Subcutaneous abdominal adipose tissue (tissue), 5 donors: ENCODE measurements around the gene MED26.
A peak's percentile ranks its signal among the peaks of the same experiment; 100 is the strongest.
"Not testable (repeated sequence)": the region's sequence is repeated elsewhere in the genome, so short reads cannot be mapped to it uniquely, and the experiment has no call there.

Experiments
- H3K27ac ChIP-seq: one replicate; pipeline ENCODE4 v1.7.0; 2013; ENCODE audit warnings: low read depth, mild to moderate bottlenecking, inconsistent platforms, low read length, moderate library complexity
- H3K27me3 ChIP-seq, 5 donors: one replicate each; pipeline ENCODE4 v1.7.0; 2013; ENCODE audit warnings: low read length in 5 of 5, inconsistent platforms in 1 of 5; ENCODE audit not compliant: control insufficient read depth in 5 of 5, insufficient read depth in 4 of 5
- H3K36me3 ChIP-seq, 5 donors: one replicate each; pipeline ENCODE4 v1.7.0; 2013; ENCODE audit warnings: low read length in 5 of 5; ENCODE audit not compliant: control insufficient read depth in 5 of 5, insufficient read depth in 5 of 5
- H3K4me1 ChIP-seq, 5 donors: one replicate each; pipeline ENCODE4 v1.7.0; 2013; ENCODE audit warnings: low read length in 5 of 5, mild to moderate bottlenecking in 3 of 5, moderate library complexity in 1 of 5; ENCODE audit not compliant: control insufficient read depth in 5 of 5, insufficient read depth in 5 of 5
- H3K4me3 ChIP-seq, 5 donors: one replicate each; pipeline ENCODE4 v1.7.0; 2013; ENCODE audit warnings: low read length in 5 of 5, low read depth in 1 of 5
- H3K9ac ChIP-seq, 5 donors: one replicate each; pipeline ENCODE4 v1.7.0; 2013; ENCODE audit warnings: low read length in 5 of 5, mild to moderate bottlenecking in 4 of 5, moderate library complexity in 3 of 5
- H3K9me3 ChIP-seq, 5 donors: one replicate each; pipeline ENCODE4 v1.7.0; 2013; ENCODE audit warnings: low read length in 5 of 5; ENCODE audit not compliant: control insufficient read depth in 5 of 5
- donor health status: healthy.
- donor health status: healthy.
- donor health status: healthy.
- donor health status: healthy.
- donor health status: healthy.

MED26 gene

DNA sequence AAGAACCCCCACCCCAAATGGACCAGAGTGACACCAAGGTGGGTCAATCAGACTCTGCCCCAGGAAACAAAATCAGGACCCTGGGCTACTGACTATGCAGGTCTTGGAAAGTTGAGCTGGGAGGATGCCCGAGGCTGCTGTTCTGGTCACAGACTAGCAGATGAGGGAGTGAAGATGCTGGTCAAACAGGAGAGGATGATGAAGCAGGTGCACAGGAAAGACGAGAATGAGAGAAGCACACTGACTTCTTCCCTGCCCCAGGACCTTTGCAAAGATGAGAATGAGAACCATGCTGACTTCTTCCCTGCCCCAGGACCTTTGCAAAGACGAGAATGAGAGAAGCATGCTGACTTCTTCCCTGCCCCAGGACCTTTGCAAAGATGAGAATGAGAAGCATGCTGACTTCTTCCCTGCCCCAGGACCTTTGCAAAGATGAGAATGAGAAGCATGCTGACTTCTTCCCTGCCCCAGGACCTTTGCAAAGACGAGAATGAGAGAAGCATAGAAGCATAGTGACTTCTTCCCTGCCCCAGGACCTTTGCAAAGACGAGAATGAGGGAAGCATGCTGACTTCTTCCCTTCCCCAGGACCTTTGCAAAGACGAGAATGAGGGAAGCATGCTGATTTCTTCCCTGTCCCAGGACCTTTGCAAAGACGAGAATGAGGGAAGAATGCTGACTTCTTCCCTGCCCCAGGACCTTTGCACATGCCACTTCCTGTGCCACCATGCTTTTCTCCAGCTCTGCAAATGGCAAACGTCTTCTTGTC lies 23.6 kb upstream of the MED26 start:
- not testable (repeated sequence) for H3K9ac ChIP-seq, H3K27ac ChIP-seq
- peaks cover 7 to 69% (median 58%) of the 10 kb centered on the region in 5 donors for H3K36me3 ChIP-seq

DNA sequence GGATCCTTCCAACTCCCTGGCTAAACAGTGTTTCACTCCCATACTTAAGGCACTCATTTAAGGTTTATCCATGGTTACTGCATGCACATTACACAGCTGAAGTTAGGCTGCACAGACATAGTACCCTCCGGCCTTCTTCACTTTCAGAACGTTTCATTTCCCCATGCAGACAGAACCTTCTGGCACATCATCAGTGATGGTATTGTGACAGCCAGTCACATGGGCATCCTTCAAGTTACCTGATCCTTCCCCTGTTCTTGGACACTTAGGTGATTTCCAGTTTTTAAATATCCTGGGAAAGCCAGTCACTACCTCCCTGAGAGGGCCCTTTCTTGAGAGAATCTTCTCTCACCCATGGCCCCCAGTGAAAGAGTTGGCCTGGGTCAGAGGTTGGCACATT lies 22.8 kb upstream of the MED26 start:
- Histone ChIP-seq H3K4me3 (no peak overlapping the region), H3K27me3 (no peaks in the 10 kb centered on the region), H3K9me3 (no peaks in the 10 kb centered on the region), H3K27ac (no peak overlapping the region), H3K9ac (no peak overlapping the region), H3K4me1 (peaks cover 1 to 44% (median 27%) of the 10 kb centered on the region in 5 donors), H3K36me3 (peaks cover 11 to 68% (median 60%) of the 10 kb centered on the region in 5 donors)

More for the DNA sequence above, 23.6 kb upstream of the MED26 start:
- H3K27me3 ChIP-seq, H3K9me3 ChIP-seq, H3K4me3 ChIP-seq: not testable (repeated sequence)
- peaks cover 1 to 39% (median 21%) of the 10 kb centered on the region in 5 donors for H3K4me1 ChIP-seq

DNA sequence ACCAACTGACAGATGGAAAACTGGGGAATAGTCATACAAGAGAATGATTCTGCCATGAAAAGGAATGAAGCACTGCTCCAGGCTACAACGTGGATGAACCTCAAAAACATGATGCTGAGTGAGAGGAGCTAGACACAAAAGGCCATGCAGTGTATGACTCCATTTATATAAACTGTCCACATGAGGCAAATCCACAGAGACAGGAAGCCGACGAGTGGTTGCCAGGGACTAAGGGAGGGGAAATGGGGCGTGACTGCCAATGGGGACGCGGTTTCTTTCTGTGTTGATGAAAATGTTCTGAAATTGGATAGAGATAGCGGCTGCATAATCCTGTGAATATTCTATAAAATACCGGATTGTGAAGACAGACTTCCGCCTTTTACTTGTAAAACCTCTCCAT lies 21.7 kb upstream of the MED26 start:
- Histone ChIP-seq H3K27ac (peak overlapping the region; percentile 46), H3K36me3 (peaks cover 7 to 69% (median 59%) of the 10 kb centered on the region in 5 donors), H3K4me3 (peak overlapping the region in 2 of 5 donors; percentile 17 to 19), H3K9ac (no peak overlapping the region), H3K9me3 (no peaks in the 10 kb centered on the region), H3K4me1 (peaks cover 1 to 44% (median 27%) of the 10 kb centered on the region in 5 donors), H3K27me3 (no peaks in the 10 kb centered on the region)

DNA sequence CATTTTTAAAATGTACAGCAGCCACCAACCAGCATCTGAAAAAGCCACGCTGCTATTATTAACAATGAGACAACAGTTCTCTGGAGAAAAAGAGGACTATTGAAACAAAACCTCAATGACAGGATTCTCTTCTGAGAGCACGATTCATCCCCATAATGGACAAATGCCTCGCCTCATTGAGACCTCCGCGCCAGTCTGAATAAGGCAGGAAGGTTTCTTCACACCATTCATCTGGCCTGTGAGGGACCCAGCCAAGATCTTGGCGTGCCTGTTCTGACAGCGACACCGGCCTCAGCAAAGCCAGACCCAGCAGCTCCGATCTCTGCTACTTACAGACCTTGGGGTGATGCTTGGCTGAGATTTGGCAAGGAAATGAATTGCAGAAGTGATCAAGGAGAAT lies 17.1 kb upstream of the MED26 start:
- Histone ChIP-seq H3K4me1 (peaks cover 1 to 32% (median 19%) of the 10 kb centered on the region in 5 donors), H3K27me3 (no peaks in the 10 kb centered on the region), H3K36me3 (peaks cover 6 to 71% (median 52%) of the 10 kb centered on the region in 5 donors)

DNA sequence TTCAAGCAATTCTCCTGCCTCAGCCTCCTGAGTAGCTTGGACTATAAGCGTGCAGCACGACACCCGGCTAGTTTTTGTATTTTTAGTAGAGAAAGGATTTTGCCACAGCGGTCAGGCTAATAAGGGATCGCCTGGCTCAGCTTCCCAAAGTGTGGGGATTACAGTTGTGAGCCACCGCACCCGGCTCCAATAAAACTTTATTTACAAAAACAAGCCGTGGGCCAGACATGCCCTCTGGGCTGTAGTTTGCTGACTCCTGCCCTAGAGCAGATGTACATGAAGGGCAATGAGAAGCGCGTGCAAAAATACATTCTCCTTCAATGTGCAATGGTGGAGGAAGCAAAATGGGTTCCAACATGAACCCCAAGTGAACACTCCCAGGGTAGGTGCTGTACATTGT lies 13.7 kb upstream of the MED26 start:
- Histone ChIP-seq H3K27ac (no peak overlapping the region), H3K4me1 (peaks cover 0 to 9% (median 7%) of the 10 kb centered on the region in 5 donors), H3K36me3 (peaks cover 6 to 87% (median 59%) of the 10 kb centered on the region in 5 donors), H3K4me3 (no peak overlapping the region), H3K9me3 (no peaks in the 10 kb centered on the region), H3K27me3 (no peaks in the 10 kb centered on the region), H3K9ac (no peak overlapping the region)

More for the DNA sequence above, 17.1 kb upstream of the MED26 start:
- H3K4me3 ChIP-seq = no peak overlapping the region
- H3K9ac ChIP-seq = no peak overlapping the region
- no peak overlapping the region for H3K27ac ChIP-seq
- H3K9me3 ChIP-seq = no peaks in the 10 kb centered on the region

DNA sequence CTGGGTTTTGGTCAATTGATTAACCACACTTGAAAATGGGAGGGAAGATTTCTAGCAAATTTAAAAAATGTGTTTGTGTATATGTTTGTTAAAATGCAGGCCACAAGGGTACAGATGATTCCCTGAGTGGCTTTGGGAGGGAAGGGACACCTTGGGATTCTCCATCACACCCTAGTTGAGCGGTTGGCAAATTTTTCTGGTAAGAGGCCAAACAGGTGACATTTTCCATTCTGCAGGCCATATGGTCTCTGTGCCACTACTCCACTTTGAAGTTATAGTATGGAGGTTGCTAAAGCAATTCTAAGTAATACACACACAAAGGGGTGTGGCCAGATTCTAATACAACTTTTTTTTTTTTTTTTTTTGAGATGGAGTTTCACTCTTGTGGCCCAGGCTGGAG lies 12.9 kb upstream of the MED26 start:
- no peaks in the 10 kb centered on the region for H3K27me3 ChIP-seq
- H3K9me3 ChIP-seq = no peaks in the 10 kb centered on the region
- H3K36me3 ChIP-seq = peaks cover 2 to 84% (median 56%) of the 10 kb centered on the region in 5 donors

DNA sequence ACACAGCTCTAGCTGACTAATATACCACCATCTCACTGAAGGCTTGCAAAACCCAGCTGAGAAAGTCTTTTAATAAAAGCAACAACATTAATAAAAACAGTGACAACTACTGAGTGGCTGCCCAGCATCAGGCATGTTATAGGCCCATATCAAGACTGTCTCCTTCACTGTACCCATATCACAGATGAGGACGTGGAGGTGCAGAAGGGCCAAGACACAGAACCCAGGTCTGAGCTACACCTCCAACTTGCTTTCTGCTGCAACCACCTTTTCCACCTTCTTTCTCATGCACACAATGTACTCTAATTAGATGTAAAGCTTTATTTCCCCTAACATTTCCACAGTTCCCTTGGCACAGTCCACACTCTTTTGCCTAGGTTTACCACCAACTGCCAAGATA lies 10.7 kb upstream of the MED26 start:
- peaks cover 2 to 75% (median 41%) of the 10 kb centered on the region in 5 donors for H3K36me3 ChIP-seq
- no peak overlapping the region for H3K27ac ChIP-seq
- H3K4me3 ChIP-seq = no peak overlapping the region
- no peaks in the 10 kb centered on the region for H3K27me3 ChIP-seq
- no peaks in the 10 kb centered on the region for H3K9me3 ChIP-seq
- H3K9ac ChIP-seq = no peak overlapping the region
- peaks cover 0 to 3% (median 0%) of the 10 kb centered on the region in 5 donors for H3K4me1 ChIP-seq

More for the DNA sequence above, 12.9 kb upstream of the MED26 start:
- Histone ChIP-seq H3K9ac (no peak overlapping the region), H3K4me3 (no peak overlapping the region), H3K27ac (no peak overlapping the region), H3K4me1 (peaks cover 0 to 3% (median 0%) of the 10 kb centered on the region in 5 donors)

DNA sequence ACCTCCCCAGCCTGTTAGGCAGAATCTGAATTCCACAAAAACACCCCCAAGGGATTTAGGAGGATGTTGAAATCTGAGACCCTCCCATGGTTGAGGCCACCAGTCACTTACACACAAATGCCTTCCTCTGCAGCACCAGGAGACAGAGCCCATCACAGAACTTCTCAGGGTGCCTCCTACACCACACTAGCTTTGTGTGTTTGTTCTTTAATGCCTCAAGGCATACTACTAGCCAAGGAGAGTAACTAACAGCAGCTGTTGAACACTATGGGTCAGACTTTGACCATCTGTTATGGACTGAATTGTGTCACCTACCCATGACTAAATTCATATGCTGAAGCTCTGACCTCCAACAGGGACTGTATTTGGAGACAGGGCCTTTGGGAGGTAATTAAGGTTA lies 9.5 kb upstream of the MED26 start:
- Histone ChIP-seq H3K4me1 (peaks cover 0 to 3% (median 0%) of the 10 kb centered on the region in 5 donors), H3K4me3 (no peak overlapping the region), H3K9me3 (no peaks in the 10 kb centered on the region), H3K27ac (no peak overlapping the region), H3K27me3 (no peaks in the 10 kb centered on the region), H3K36me3 (peaks cover 0 to 72% (median 39%) of the 10 kb centered on the region in 5 donors), H3K9ac (peak overlapping the region in 2 of 5 donors; percentile 0 to 3)

DNA sequence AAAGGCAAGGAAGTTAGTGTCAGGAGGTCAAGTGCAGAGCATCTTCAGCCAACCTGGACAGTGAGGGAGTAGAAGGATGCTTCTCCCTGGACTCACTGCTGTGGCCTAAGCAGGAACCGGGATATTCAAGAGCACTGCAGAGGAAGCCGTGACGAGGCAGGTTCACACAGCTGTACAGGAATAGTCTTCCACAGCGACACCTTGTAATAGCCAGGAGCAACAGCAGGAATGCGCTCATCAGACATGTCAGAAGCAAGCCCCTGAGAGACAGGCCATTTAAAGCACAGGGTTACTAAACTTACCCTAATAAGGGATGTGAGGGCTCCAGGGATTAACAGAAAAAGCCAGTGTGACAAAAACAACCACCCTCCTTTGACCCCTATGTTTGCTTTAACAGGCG lies 3.5 kb upstream of the MED26 start:
- H3K27ac ChIP-seq = no peak overlapping the region
- H3K4me1 ChIP-seq = peaks cover 4 to 26% (median 20%) of the 10 kb centered on the region in 5 donors
- H3K9me3 ChIP-seq = no peaks in the 10 kb centered on the region
- H3K27me3 ChIP-seq = no peaks in the 10 kb centered on the region
- no peak overlapping the region for H3K9ac ChIP-seq
- no peak overlapping the region for H3K4me3 ChIP-seq
- H3K36me3 ChIP-seq = peaks cover 0 to 33% (median 23%) of the 10 kb centered on the region in 5 donors

DNA sequence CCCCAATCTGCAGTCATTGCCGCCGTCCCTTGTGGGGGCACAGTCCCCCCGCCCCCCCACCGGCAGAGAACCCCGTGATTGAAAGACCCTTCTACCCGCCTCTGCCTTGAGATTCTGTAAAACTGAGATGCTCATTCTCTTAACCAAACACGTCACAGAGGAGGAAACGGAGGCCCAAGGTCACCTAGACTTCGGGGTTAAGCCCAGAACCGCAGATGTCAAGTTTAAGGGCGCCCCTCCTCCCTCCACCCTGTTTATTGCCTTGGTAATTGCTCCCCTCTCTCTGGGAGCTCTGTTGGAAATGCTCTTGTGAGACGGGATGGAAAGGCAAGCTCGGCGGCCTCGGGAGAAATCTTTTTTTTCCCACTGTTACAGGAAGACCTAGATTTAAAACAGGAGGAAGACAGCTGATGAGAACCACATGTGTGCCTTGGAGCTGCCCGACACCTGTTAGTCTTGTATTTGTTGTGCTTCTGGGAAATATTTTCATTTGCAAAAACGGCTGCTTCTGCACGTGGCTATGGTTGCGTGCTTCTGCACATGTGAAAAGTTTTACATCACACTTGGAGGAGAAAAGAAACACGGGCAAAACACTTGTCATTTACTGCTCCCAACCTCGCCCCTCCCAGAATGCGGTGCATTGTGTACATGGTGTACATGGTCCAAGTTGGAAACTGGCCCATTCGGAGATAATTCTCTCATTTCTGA lies 1.1 kb upstream of the MED26 start:
- Histone ChIP-seq H3K27ac (peak overlapping the region; percentile 85), H3K4me1 (peaks cover 13 to 44% (median 35%) of the 10 kb centered on the region in 5 donors), H3K4me3 (peak overlapping the region; percentile 73 to 91 (median 79)), H3K9ac (peak overlapping the region; percentile 48 to 89 (median 82)), H3K9me3 (no peaks in the 10 kb centered on the region), H3K36me3 (peaks cover 0 to 32% (median 24%) of the 10 kb centered on the region in 5 donors), H3K27me3 (no peaks in the 10 kb centered on the region)
